Epithelial cell of prostate (primary cell): ENCODE results near the gene COBLL1.

Experiments used
- DNase-seq: peaks from one replicate; pipeline ENCODE4 v3.0.0-alpha.2; 2011; ENCODE audit warnings: low read depth, low spot score
- H3K27ac ChIP-seq: fragments of 450-650 bp; 2 replicates; pipeline ENCODE4 v1.5.1; 2017; ENCODE audit warnings: mild to moderate bottlenecking

Gene COBLL1

GRCh38 chr2:164793529-164793928 lies 48.1 kb downstream of the COBLL1 start:
- H3K27ac ChIP-seq: no peak overlapping the region
- DNase-seq: no peak

DNA sequence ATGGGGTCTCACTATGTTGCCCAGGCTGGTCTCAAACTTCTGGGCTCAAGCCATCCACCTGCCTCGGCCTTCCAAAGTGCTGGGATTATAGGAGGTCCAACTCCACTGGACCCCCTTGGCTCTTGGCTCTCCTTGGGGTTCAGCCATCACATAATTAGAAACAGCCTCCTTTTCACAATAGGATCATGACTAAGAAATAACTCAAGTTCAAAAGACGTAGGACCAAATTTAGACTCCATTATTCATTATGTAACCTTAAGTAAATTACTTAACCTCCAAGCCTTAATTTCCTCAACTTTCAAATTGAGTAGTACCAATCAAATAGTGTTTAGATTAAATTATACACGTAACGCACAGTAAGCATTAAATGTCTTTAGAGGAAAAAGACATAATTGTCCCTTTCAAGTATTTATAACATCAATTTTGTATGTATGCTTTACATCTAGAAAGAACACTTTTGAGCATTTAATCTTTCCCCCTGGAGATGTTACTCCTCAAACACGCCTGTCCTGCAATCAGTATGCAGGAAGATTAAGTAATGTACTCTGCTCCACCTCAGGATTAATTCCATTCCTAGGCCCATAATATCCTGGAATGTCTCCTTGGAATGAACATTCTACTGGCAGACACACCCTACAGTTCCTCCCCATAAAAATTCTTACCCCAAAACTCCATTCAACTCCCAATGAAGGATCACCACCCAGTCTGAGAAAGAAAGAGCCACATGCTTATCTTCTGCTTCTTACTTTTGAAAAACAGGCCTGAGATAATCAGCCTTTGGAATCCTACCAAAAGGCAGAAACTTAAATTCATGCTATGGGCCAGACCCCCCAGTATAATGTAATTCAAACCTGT lies 49.1 kb downstream of the COBLL1 start:
- H3K27ac ChIP-seq: peak overlapping the region; percentile 21
- DNase-seq: no peak

GRCh38 chr2:164789968-164790367 lies 51.7 kb downstream of the COBLL1 start:
- no peak for DNase-seq
- H3K27ac ChIP-seq: no peak overlapping the region

DNA sequence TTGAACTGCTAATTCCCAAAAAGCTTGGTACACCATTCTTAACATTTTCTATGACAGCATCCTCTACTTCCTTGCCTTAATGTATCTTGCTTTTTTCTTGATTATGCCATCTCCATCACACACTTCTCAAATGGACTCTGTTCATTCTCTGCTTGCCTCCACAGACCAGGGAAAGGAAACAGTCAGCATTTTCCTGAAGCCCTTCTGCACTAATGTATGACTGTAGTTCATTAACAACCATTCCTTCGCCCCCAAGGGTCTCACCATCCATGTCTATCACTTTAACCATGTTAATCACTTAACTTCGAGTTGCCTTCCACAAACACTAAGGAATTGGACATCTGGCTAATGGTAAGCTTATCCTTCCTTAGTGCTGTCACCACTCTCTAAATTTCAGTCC lies 54.8 kb downstream of the COBLL1 start:
- no peak for DNase-seq
- H3K27ac ChIP-seq: no peak overlapping the region

- no peak overlapping the region for H3K27ac ChIP-seq
- no peak for DNase-seq
Measured at GRCh38 chr2:164785457-164785856, 56.2 kb downstream of the COBLL1 start.

DNA sequence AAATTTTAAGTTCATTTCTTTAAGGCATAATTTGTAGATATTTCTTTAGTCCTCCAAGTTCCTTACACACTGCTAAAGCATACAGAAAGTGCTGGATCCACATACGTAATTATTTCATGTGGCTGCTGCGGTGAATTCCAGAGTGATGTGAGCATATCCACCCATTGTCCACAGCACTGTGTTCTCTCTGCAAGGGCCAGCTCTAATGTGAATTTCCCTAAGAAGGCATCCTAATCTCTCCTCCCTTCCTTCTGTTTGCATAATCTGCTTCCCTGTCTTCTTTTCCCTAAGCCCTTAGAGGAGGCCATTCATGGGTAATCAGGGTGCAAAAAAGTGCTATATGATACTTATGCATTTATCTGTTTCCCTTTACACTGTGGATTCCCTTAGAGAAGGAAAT lies 57.2 kb downstream of the COBLL1 start:
- no peak for DNase-seq
- no peak overlapping the region for H3K27ac ChIP-seq

DNA sequence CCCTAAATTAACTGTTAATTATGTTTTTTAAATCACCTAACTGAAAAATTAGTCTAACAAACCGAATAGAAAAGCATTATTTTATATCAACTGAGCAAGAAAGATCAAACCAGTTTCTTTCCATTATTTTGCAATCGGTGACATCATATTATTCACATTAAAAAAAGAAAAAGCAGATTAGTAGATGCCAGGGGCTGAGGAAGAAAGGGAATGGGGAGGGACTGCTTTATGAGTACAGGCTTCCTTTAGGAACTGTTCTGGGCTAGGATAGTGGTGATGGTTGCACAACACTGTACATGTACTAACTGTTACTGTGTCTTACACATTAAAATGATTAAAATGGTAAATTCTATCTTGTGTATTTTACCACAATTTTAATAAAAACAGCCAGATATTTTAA lies 59.3 kb downstream of the COBLL1 start:
- no peak overlapping the region for H3K27ac ChIP-seq
- no peak for DNase-seq

- H3K27ac ChIP-seq: no peak overlapping the region
- DNase-seq: no peak
Measured at GRCh38 chr2:164781394-164781793, 60.2 kb downstream of the COBLL1 start.

DNA sequence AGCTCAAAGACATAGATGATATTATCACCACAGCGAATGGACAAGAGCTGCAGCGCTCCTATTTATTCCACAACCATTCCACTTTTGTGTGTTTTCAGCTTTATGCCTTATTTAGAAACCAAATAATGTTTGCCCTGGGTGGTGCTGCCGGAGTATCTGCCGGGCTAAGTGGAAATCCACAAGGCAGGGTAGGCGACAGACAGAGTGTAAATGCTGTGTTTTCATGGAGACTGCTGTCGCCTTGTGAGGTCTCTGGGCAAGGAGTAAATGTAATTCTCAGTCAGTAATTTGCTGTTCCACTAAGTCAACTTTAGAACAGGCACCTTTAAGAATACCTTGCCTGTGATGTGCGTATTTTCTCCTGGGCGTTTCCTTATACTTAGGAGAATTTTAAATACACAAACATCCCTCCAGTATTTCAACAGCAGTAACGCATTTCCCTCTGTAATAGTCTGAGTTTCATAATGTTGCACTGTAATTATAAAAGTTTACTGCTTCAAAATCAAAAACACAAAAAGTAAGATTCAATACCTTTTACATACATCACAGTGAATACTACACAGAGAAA lies 60.9 kb downstream of the COBLL1 start:
- H3K27ac ChIP-seq: no peak overlapping the region
- no peak for DNase-seq

DNA sequence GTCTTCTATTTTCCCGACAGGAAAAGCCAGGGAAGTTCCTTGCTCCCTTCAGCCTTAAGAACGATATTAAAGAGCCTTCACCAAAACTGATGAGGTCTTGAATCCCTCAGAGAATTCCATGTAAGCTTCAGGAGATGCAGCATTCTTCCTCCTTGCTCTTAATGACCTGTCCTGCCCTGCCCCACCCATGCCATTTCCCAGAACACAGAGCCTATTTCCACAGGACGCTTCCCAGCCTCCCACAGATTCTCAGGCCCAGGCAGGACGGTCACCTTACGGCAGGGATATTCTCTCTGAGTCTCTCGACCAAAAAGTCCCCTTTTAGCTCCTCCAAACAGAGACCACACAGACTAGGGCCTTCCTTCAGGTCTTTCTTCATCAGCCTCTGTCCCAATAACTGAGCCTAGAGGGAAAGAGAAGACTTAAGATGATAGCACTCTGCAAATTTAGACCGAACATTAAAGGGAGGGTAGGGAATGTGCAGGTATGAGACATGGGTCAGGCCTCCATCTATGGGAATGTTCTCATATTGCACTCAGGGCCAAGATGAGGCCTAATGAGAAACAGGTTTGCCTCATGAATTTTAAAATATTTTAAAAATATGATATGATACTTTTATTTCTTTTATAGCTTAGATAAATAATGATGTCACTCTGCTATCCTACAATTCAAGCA lies 62.1 kb downstream of the COBLL1 start:
- DNase-seq: no peak
- peak overlapping the region; percentile 52 for H3K27ac ChIP-seq

- H3K27ac ChIP-seq: peak overlapping the region; percentile 52
- no peak for DNase-seq
Measured at GRCh38 chr2:164778723-164779122, 62.9 kb downstream of the COBLL1 start.

- DNase-seq: no peak
- H3K27ac ChIP-seq: peak overlapping the region; percentile 52
Measured at GRCh38 chr2:164777847-164778461, 63.7 kb downstream of the COBLL1 start.

DNA sequence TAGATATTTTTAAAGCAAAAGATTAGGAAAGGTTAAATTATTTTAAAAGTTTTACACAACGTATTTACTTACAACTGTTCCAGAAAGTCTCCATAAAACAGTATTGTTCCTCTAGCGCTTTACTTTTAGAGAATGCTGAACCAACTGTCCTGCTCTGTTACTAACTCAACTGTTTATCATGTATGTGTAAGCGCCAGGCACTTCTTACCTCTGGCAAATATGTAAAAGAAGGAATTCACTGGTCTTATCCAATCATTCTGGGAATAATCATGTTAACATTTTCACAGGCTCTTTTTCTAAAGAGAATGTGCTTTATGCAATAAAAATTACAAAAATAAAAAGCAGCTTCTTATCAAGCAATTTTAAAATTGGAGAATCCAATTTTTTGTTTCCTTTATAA lies 68.0 kb downstream of the COBLL1 start:
- DNase-seq: no peak
- no peak overlapping the region for H3K27ac ChIP-seq

GRCh38 chr2:164773091-164773490 lies 68.5 kb downstream of the COBLL1 start:
- H3K27ac ChIP-seq: no peak overlapping the region
- DNase-seq: no peak

DNA sequence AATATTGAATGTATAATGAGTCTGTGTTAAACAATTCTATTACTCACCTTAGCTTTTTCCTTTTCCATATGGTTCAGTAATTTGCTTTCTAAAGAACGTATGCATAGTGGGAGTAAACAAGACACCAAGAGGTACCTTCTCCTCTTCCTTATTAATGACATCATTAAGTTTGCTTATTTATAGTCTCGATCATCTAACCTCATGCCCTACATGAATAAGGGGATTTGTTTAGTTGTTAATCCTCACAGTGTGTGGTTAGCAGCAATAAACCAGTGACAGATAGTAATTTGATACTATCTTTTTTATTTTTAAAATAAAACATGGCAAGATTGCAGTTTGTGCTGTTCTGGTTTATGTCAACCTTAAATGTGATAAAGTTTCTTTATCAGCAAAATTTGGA lies 69.7 kb downstream of the COBLL1 start:
- no peak for DNase-seq
- no peak overlapping the region for H3K27ac ChIP-seq

GRCh38 chr2:164770421-164770916 lies 71.2 kb downstream of the COBLL1 start:
- no peak for DNase-seq
- no peak overlapping the region for H3K27ac ChIP-seq

DNA sequence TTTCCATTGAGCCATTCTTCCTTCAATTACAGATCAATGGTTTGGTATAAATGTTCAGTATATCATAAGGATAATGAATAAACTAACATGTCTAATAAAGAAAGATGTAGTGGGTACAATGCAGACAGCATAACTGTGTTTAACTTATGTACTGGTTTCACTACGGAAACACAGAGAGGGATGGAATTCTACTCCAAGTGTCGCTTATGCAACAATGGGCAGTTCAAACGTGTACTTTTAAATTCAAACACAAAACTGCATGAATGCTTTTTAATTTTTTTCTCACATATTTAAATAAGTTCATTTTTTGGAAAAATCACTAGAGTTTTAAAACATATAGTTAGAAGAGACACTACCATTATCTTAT lies 74.7 kb downstream of the COBLL1 start:
- no peak overlapping the region for H3K27ac ChIP-seq
- no peak for DNase-seq

- DNase-seq: no peak
- H3K27ac ChIP-seq: no peak overlapping the region
Measured at GRCh38 chr2:164766216-164766953, 75.2 kb downstream of the COBLL1 start.

- no peak for DNase-seq
- no peak overlapping the region for H3K27ac ChIP-seq
Measured at GRCh38 chr2:164764996-164765395, 76.6 kb downstream of the COBLL1 start.

GRCh38 chr2:164764474-164764873 lies 77.1 kb downstream of the COBLL1 start:
- DNase-seq: no peak
- H3K27ac ChIP-seq: no peak overlapping the region
